PFSK-1 (cell line): ENCODE measurements around the gene PCK2.

Source experiments
- FOXP2 ChIP-seq: optimal IDR thresholded peaks from 2 replicates; pipeline ENCODE3; 2011; ENCODE audit warnings: borderline replicate concordance, control low read depth, inconsistent platforms; ENCODE audit not compliant: insufficient read depth; ENCODE audit errors: extremely low read length, extremely low read depth
- POLR2AphosphoS5 ChIP-seq: IDR thresholded peaks from 2 replicates; pipeline ENCODE4 v1.6.1; 2012; ENCODE audit warnings: low read depth, mild to moderate bottlenecking, control low read depth, low read length, moderate library complexity
- SIN3A ChIP-seq: IDR thresholded peaks from 2 replicates; pipeline ENCODE4 v1.6.1; 2012; ENCODE audit warnings: mild to moderate bottlenecking, low read length, moderate library complexity, borderline replicate concordance; ENCODE audit not compliant: insufficient read depth
- TF ChIP-seq, protein P1 (sequence below), 2 experiments: IDR thresholded peaks; 2 replicates each; pipeline versions ENCODE4 v1.6.1 to v1.8.0; 2011 to 2012; ENCODE audit warnings: low read depth in 2 of 2, low read length in 2 of 2, control low read depth in 1 of 2, inconsistent platforms in 1 of 2, mild to moderate bottlenecking in 1 of 2, moderate library complexity in 1 of 2; ENCODE audit not compliant: insufficient read depth in 1 of 2

- TF ChIP-seq POLR2AphosphoS5 (no peak), FOXP2 (no peak), SIN3A (no peak)
- TF ChIP-seq, protein P1, sequence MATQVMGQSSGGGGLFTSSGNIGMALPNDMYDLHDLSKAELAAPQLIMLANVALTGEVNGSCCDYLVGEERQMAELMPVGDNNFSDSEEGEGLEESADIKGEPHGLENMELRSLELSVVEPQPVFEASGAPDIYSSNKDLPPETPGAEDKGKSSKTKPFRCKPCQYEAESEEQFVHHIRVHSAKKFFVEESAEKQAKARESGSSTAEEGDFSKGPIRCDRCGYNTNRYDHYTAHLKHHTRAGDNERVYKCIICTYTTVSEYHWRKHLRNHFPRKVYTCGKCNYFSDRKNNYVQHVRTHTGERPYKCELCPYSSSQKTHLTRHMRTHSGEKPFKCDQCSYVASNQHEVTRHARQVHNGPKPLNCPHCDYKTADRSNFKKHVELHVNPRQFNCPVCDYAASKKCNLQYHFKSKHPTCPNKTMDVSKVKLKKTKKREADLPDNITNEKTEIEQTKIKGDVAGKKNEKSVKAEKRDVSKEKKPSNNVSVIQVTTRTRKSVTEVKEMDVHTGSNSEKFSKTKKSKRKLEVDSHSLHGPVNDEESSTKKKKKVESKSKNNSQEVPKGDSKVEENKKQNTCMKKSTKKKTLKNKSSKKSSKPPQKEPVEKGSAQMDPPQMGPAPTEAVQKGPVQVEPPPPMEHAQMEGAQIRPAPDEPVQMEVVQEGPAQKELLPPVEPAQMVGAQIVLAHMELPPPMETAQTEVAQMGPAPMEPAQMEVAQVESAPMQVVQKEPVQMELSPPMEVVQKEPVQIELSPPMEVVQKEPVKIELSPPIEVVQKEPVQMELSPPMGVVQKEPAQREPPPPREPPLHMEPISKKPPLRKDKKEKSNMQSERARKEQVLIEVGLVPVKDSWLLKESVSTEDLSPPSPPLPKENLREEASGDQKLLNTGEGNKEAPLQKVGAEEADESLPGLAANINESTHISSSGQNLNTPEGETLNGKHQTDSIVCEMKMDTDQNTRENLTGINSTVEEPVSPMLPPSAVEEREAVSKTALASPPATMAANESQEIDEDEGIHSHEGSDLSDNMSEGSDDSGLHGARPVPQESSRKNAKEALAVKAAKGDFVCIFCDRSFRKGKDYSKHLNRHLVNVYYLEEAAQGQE (IDR thresholded peaks at IDR 0.05; ENCODE audit: insufficient read depth in 1 of 2, low read depth in 2 of 2, low read length in 2 of 2), result no peak
Measured at GRCh38 chr14:24087004-24087403, 7.1 kb upstream of the PCK2 start.
